GM18868 (cell line): Measurements from ENCODE around the gene TSPAN11.

Experiments used
- ATAC-seq: cut with Tn5 transposase; IDR thresholded peaks from one replicate; pipeline ENCODE4 v1.9.1; 2021; ENCODE audit warnings: mild to moderate bottlenecking, moderate library complexity; ENCODE audit not compliant: unreplicated experiment

Gene TSPAN11

DNA sequence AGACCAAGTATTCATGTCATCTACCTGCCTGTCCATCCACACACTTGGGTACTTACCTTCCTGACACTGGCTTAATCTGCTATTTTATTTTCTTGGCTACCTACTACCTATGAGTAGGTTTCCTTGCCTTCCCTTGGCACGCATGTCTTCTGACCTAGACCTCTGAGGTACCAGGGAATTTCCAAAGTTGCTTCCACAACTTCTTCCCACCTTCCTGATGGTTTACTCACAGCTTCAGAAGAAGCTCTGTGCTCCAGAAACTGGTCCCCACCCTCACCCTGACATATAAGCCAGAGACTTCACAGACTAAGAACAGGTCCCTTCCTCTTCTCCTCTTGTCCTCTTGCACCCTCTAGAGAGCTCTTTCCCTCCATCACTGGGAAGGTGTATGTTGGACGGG lies 111.4 kb downstream of the TSPAN11 start:
- no peak for ATAC-seq

DNA sequence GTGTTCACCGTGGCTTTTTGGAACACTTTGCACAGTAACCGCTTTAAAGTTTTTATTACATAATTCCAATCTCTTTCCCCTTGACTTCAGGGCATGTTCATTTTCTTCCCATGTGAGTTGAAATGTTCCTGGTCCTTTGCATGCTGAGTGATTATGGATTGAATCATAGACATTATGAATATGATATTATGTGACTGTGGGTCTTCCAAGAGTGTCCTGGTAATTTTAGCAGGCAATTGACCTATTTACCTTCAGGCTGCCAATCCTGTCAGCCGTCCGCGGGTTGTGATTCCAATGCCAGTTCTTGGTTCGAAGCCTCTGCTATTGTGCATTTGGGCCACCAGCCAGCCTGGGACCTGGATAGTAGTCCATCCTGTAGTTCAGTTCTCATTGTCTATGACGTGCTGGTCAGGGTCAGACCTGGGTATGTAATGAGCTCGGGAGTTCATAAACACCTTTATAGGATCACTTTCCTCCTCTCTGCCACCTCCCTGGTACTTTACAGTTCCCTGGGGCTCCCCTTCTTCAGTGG lies 114.6 kb downstream of the TSPAN11 start:
- ATAC-seq, result no peak
